Activated CD8-positive, alpha-beta memory T cell treated with anti-CD3 and anti-CD28 coated beads, Interleukin-2, amount 50 U/mL, for 24 hours (primary cell): ENCODE measurements around the gene TUBB6.
A peak's percentile ranks its signal among the peaks of the same experiment; 100 is the strongest.

ENCODE experiments used
- DNase-seq: peaks from one replicate; pipeline ENCODE4 v3.0.0-alpha.2; 2020; ENCODE audit errors: extremely low read depth

TUBB6 gene

GRCh38 chr18:12314591-12315305 is 6.7 kb downstream of the TUBB6 start:
- no peak for DNase-seq

DNA sequence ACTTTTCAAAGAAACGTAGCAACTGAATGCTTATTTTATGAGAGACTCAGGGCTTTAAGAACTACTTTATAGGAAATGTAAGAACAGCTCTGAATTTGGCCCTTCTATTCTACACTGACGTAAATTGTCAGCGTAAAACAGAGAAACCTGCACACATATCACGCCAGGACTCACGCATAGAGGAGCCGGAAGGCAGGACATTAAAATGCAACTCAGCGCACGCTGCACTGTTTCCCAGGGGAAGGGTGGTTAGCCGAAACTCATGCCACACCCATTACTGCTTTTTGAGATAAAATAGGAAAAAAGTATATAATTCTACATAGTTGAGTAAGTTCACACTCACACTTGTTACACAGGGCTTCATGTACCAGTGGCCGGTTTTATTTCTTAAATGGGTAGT is 7.4 kb downstream of the TUBB6 start:
- no peak for DNase-seq

DNA sequence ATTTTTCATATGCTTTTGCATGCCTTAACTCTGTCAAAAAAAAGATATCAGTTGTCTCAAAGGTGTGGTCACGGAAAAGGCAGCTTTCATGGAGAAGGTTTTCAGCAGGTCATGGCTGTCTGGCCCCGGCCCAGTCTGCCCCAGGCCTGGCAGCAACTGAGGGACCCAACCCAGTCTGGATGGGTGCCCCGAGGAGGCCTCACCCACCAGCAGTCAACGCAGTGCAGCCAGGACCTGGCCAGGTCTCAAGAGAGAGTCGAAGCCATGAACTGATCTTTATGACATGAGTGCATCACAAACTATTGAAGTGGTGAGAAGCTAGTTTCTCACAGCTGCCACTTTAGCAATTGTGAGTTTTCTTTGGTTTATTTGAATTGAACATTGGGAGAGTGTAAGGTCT is 7.9 kb downstream of the TUBB6 start:
- no peak for DNase-seq

GRCh38 chr18:12317664-12318333 is 9.8 kb downstream of the TUBB6 start:
- no peak for DNase-seq

- DNase-seq: no peak
Measured at GRCh38 chr18:12318334-12318697, 10.3 kb downstream of the TUBB6 start.

- no peak for DNase-seq
Measured at GRCh38 chr18:12318857-12319256, 10.8 kb downstream of the TUBB6 start.

DNA sequence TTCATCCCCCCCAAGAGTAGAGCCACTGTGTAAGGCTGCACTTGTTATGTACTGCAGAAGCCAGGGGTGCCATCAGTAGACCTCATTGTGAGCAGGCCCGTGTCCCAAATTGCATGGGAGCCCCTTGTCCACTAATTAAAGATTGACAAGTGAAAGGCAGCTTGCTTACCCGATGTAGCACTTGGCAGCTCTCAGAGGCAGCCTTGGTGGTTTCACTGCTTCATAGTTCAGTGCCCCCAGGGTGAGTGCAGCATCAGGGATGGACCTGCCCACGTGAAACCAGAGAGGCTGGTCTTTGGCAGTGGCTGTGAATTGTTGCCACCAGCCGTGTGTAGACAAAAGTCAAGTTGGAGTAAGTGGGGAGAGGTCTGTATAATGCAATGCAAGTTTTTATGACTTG is 13.3 kb downstream of the TUBB6 start:
- no peak for DNase-seq

DNA sequence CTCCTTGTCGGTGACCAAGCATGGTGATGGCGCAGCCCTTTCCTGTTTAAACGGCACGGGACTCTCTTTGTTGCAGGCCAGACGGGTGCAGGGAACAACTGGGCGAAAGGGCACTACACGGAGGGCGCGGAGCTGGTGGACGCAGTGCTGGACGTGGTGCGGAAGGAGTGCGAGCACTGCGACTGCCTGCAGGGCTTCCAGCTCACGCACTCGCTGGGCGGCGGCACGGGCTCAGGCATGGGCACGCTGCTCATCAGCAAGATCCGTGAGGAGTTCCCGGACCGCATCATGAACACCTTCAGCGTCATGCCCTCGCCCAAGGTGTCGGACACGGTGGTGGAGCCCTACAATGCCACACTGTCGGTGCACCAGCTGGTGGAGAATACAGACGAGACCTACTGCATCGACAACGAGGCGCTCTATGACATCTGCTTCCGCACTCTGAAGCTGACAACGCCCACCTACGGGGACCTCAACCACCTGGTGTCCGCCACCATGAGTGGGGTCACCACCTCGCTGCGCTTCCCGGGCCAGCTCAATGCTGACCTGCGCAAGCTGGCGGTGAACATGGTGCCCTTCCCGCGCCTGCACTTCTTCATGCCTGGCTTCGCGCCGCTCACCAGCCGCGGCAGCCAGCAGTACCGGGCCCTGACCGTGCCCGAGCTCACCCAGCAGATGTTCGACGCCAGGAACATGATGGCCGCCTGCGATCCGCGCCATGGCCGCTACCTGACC is 17.1 kb downstream of the TUBB6 start:
- DNase-seq: no peak

GRCh38 chr18:12325726-12326245 is 17.7 kb downstream of the TUBB6 start:
- no peak for DNase-seq

- no peak for DNase-seq
Measured at GRCh38 chr18:12326711-12327460, 18.8 kb downstream of the TUBB6 start.

DNA sequence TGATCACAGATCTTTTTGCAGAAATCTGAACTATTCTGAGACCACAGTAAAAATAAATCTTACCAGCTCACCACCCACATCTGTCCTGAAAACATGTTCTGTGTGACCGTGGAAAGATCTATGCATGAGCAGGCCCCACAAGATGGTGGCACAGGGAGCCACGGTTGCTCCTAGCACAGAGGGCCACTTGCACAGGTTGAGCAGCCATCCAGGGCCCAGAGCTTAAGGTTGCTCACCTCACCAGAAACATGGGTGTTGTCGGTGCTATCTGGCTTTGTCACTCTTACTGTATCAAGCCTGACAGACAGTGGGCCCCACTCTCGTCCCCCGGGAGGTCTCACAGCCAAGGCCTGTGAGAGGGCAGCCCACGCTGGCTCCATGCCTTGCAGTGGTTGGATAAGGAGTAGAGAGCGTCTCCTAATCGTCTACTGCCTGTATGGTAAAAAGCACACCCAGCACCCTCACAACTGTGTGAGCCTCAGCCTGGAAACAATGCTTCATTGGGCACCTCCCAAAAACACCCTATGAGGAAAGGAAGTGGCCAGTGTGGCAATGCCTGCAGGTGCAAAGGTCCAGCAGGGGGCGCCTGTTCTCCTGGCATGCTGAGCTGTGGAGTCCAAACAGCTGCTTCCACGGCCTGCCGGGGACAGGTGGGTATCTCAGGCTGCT is 19.6 kb downstream of the TUBB6 start:
- DNase-seq: peak; percentile 45

DNA sequence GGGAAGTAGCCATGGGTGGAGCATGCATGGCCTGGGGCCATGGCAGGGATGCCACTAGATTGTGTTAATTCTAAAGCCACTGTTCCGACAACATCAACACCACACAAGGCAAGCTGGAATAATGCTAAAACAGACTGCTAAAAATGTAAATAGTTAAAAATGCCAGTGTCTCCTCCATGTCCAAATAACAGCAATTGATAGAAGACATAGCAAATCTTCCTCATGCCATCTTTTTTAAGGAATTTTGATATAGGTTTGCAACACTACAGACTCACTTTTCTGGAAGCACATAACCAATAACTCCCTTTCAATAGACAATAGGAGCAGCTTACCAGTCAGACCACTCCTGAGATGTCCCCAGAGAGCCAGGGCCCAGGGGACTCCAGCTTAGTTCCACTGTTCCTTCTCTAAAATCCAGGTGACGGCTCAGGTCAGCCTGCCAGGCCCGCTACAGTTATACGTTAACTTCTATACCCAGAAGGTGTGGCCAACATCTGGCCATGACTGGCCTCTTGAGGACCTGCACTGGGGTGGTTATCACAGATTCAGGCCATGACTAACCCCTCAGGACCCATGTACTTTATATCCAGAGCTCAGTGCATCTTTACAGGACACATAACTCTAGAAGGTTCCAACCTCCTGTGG is 20.3 kb downstream of the TUBB6 start:
- DNase-seq: no peak

- DNase-seq: no peak
Measured at GRCh38 chr18:12329125-12329698, 21.2 kb downstream of the TUBB6 start.

DNA sequence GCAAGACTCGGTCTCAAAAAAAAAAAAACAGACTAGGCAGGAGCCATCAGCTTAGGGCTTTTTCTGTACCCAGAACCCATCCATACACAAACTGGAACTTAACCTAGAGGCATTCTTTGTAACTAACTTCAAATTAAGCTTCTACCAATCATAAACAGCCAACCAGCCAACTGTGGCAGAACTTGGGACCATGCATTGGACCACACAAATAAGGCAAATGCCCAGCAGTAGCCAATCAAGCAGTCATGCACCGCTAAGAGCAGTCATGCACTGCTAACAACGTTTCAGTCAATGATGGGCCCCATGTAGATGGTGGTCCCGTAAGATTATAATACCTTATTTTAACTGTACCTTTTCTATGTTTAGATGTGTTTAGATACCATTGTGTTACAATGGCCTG is 22.7 kb downstream of the TUBB6 start:
- DNase-seq: no peak

DNA sequence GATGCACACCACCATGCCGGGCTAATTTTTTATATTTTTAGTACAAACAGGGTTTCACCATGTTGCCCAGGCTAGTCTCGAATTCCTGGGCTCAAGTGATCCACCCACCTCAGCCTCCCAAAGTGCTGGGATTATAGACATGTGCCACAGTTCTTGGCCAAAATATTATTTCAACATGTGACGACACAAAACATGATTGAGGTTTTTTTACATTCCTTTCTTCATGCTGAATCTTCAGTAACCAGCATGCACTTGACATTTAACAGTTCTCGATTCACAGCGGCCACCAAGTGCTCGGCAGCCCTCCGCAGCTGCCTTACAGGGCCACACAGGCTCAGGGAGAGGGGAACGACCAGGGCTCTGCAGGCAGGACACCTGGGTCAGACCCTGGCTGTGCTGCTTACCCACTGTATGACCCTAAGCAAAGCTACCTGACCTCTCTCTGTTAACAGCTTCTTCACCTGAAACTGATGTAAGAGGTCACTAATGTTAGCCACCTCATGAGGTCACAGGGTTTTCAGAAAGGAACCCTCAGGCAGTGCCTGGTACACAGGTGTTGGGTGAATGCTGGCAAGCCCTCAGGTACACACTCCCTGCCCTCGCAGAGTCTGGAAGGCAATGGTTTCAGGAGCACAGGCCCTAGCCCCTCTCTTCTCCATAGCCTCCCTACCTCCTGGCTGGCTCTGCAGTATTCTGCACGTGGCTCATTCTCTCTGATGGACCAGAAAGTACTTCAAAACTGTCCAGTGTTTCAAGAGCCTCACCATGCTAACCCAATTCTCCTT is 25.7 kb downstream of the TUBB6 start:
- no peak for DNase-seq

GRCh38 chr18:12334366-12334808 is 26.3 kb downstream of the TUBB6 start:
- no peak for DNase-seq

DNA sequence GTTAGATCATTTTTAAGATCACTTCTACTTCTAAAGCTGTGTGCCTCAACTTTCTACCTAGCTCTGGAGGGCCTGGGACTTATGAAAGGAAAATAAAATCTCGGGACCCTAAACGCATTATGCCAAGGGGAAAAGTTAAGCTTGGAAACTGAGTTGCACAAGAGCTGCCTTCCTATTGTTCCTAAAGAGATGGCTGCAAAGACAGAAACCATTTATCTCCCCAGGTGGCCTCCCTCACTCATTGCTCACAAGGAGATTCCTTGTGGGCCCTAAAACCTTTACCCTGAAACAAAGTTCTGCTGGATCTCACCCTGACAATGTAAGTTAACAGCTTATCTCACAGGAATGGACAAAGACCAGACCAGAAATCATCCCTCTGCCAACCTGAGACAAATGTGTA is 26.8 kb downstream of the TUBB6 start:
- DNase-seq: no peak

DNA sequence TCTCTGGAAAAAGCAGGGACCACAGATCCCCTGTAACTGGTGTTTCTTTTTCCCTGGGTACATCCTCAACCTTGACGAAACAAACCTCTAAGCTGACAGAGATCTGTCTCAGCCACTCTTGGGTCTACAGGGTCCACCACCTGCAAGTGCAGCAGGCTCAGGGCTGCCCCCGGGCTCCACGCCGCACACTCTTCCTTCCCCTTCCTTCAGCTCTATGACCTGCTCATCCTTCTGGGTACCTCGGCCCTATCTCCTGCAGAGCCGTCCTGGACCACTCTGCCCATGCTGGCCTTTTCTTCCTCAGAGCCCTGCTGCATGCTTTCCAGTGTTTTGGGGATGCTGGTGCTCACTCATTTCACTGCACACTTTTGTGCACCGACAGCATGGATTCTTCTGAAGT is 27.5 kb downstream of the TUBB6 start:
- DNase-seq: no peak

DNA sequence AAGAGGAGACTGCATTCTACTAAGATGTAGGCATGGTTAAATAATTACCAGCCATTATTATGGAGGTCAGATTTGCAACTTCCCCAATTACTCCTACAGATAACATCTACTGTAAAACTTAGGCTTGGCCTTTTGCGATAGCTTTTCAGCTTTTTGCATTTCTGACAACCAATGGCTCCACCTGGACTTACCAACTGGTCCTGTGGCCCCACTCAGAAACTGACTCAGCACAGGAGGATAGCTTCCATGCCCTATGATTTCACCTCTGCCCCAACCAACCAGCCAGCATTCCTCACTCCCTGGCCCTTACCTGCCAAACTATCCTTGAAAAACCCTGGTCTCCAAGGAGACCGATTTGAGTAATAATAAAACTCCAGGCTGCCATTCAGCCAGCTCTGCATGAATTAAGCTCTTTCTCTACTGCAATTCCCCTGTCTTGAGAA is 28.2 kb downstream of the TUBB6 start:
- no peak for DNase-seq

GRCh38 chr18:12336887-12337286 is 28.8 kb downstream of the TUBB6 start:
- DNase-seq: no peak
